ENCODE results near the gene DVL3. TPM values are rescaled to one million over a fixed set of nuclear protein-coding genes. Genes with fewer than 3 reads are reported as not detected.

The DVL3 gene
- total and polyA plus RNA-seq, 2 experiments from 2014 or later = 25.6 to 55.5 TPM

DNA sequence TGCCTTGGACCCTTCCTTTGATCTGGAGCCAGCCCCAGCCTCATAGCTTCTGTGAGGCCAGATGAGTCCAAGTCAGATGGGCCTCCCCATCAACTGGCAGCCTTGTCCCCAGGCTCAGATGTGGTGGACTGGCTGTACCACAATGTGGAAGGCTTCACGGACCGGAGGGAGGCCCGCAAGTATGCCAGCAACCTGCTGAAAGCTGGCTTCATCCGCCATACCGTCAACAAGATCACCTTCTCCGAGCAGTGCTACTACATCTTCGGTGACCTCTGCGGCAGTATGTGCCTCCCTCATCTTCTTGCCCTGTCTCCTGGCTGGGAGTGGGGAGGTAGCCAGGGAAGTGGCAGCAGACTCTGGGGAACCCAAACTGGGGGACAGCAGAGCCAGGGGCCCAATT, 12.6 kb downstream of the DVL3 start:
- no peak for TF ChIP-seq EZH2phosphoT487 (IDR thresholded peaks at IDR 0.05; ENCODE audit: unreplicated experiment)
- TF ChIP-seq CTCF (conservative IDR thresholded peaks at IDR 0.05; ENCODE audit: low read depth in 2 of 2) = no peak
- no peak for TF ChIP-seq ZNF331 (CRISPR knock-in tag; IDR thresholded peaks at IDR 0.05; ENCODE audit: low read depth)
- TF ChIP-seq JUNB (IDR thresholded peaks at IDR 0.05; ENCODE audit: unreplicated experiment) = no peak
- TF ChIP-seq EZH2 (IDR thresholded peaks at IDR 0.05; ENCODE audit: low read depth, unreplicated experiment) = no peak
- TF ChIP-seq STAT1 (IDR thresholded peaks at IDR 0.05; ENCODE audit: unreplicated experiment) = no peak
- TF ChIP-seq NANOG (IDR thresholded peaks at IDR 0.05; ENCODE audit: borderline replicate concordance) = no peak
- TF ChIP-seq, protein P1, sequence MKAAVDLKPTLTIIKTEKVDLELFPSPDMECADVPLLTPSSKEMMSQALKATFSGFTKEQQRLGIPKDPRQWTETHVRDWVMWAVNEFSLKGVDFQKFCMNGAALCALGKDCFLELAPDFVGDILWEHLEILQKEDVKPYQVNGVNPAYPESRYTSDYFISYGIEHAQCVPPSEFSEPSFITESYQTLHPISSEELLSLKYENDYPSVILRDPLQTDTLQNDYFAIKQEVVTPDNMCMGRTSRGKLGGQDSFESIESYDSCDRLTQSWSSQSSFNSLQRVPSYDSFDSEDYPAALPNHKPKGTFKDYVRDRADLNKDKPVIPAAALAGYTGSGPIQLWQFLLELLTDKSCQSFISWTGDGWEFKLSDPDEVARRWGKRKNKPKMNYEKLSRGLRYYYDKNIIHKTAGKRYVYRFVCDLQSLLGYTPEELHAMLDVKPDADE (IDR thresholded peaks at IDR 0.05) = no peak
- TF ChIP-seq REST (IDR thresholded peaks at IDR 0.05; ENCODE audit: unreplicated experiment) = no peak
- Histone ChIP-seq H2AFZ (no peak overlapping the region), H3F3A (replicated peaks; ENCODE audit: low read depth) (no peaks in the 10 kb centered on the region), H3K9me2 (ENCODE audit: insufficient read depth) (no peaks in the 10 kb centered on the region), H3K36me3 (ENCODE audit: insufficient read depth) (0 out of 2 replicates have a peak, but pooled peaks cover 8% of the 10 kb centered on the region), H3K27ac (ENCODE audit: low read depth) (no peak overlapping the region), H3K4me1 (ENCODE audit: insufficient read depth) (no peaks in the 10 kb centered on the region), H4K20me1 (replicated peaks; ENCODE audit: insufficient read depth) (peaks cover 7% of the 10 kb centered on the region), H3K79me2 (replicated peaks; ENCODE audit: insufficient read depth) (peaks cover 1% of the 10 kb centered on the region; the same call in 1 of the 2 replicates), H3K4me2 (no peak overlapping the region), H3K27me3 (ENCODE audit: insufficient read depth) (no peaks in the 10 kb centered on the region), H3K4me3 (no peak overlapping the region)
- H3K4me3 Mint-ChIP-seq = no peak overlapping the region
- peaks cover 10% of the 10 kb centered on the region; the same call in 2 of the 3 replicates for H3K4me1 Mint-ChIP-seq
- no peak overlapping the region for H3K27ac Mint-ChIP-seq
- H3K27me3 Mint-ChIP-seq (ENCODE audit: insufficient read depth, low read depth, poor library complexity) = peaks cover 10% of the 10 kb centered on the region
- H3K9me3 Mint-ChIP-seq = no peaks in the 10 kb centered on the region
- ATAC-seq = no peak
- DNase-seq (ENCODE audit: low spot score) = no peak
- H3K36me3 Mint-ChIP-seq (ENCODE audit: low read depth) = peaks cover 65% of the 10 kb centered on the region
